Camera-type eye (tissue), 1 donor: ENCODE measurements around the gene APOBEC3A. TPM values are rescaled to one million over a fixed set of nuclear protein-coding genes. Genes with fewer than 3 reads are reported as not detected.

Experiments
- total RNA-seq: library from RNA; depleted of rRNA; stranded (reverse); fragments of >200 nt; gene quantifications from one replicate; pipeline ENCODE4 v1.2.3, GENCODE V29; 2014

Gene APOBEC3A
- 5.4 TPM for total RNA-seq

GRCh38 chr22:38957046-38957770 lies at the start of gene APOBEC3A:
TSS of gene APOBEC3A (plus strand) at chr22:38957609. CDS start at chr22:38957692, 83 bp downstream.

GRCh38 chr22:38981992-38982927 lies 24.9 kb downstream of the APOBEC3A start, which contains the start of gene APOBEC3B:
TSS of gene APOBEC3B (plus strand) at chr22:38982347. CDS start at chr22:38982454, 107 bp downstream.

Other genes with a start within 250 kb of the APOBEC3A start
- gene SUN2, start 201.6 kb upstream of the APOBEC3A start, total RNA-seq = 118 TPM
- 25.4 TPM for gene DNAL4, start 163.5 kb upstream of the APOBEC3A start, total RNA-seq
- 17.3 TPM for gene NPTXR, start 113.6 kb upstream of the APOBEC3A start, total RNA-seq
- gene CBX6, start 85.4 kb upstream of the APOBEC3A start, total RNA-seq = 43.9 TPM
- 1.8 TPM for gene APOBEC3B, start 24.7 kb downstream of the APOBEC3A start, total RNA-seq
- 4.5 TPM for gene APOBEC3C, start 56.6 kb downstream of the APOBEC3A start, total RNA-seq
- 0.49 TPM for gene APOBEC3D, start 63.5 kb downstream of the APOBEC3A start, total RNA-seq
- gene APOBEC3F, start 83.3 kb downstream of the APOBEC3A start, total RNA-seq = 2.4 TPM
- 6.5 TPM for gene APOBEC3G, start 119.7 kb downstream of the APOBEC3A start, total RNA-seq
- gene APOBEC3H, start 139.6 kb downstream of the APOBEC3A start, total RNA-seq = not detected
- 27.4 TPM for gene CBX7, start 195.1 kb downstream of the APOBEC3A start, total RNA-seq